ENCODE results near the gene ANKRD13A. TPM values are rescaled to one million over a fixed set of nuclear protein-coding genes. Genes with fewer than 3 reads are reported as not detected.

The ANKRD13A gene
- total and polyA plus RNA-seq, 7 donors, result 21.6 to 85.3 (median 72.4) TPM

DNA sequence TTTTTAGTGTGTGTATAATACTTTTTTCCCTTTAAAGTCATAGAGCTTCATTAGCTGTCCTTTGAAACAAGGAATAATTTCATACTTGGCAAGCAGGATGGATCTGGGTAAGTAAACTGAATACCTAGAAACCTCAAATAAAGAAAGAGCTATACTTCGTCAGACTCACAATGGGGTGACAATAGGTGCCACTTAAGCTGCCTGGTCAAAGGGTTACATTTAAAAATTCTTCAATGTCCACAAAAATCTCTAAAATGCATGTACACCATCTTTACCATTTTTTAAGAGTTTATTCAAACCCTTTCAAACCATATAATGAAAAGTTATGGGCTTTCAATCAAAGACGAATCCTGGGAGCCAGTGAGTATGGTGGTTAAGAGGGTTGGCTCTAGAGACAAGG, 6.1 kb upstream of the ANKRD13A start:
- H3K36me3 ChIP-seq, result peaks cover 3 to 35% (median 9%) of the 10 kb centered on the region in 4 donors
- no peak overlapping the region for H3K4me3 ChIP-seq
- no peaks in the 10 kb centered on the region for H3K27me3 ChIP-seq
- TF ChIP-seq CTCF (IDR thresholded peaks at IDR 0.05) (no peak), POLR2A (IDR thresholded peaks at IDR 0.05) (no peak), EP300 (IDR thresholded peaks at IDR 0.05) (no peak), POLR2AphosphoS5 (IDR thresholded peaks at IDR 0.05) (no peak)
- no peak for DNase-seq
- no peak overlapping the region for H3K27ac ChIP-seq
- H3K4me1 ChIP-seq, result peaks cover 0 to 47% (median 37%) of the 10 kb centered on the region in 4 donors
- WGBS, 2 donors, result 83 to 89% methylated on average over 2 of the region's 2 CpGs
- intact Hi-C loops (cut with DNase I), result loop anchor here (10.0 kb wide), 1 partner anchor 278 kb away; the partner anchor contains the start of gene FAM222A
- H3K9me3 ChIP-seq, result no peaks in the 10 kb centered on the region

DNA sequence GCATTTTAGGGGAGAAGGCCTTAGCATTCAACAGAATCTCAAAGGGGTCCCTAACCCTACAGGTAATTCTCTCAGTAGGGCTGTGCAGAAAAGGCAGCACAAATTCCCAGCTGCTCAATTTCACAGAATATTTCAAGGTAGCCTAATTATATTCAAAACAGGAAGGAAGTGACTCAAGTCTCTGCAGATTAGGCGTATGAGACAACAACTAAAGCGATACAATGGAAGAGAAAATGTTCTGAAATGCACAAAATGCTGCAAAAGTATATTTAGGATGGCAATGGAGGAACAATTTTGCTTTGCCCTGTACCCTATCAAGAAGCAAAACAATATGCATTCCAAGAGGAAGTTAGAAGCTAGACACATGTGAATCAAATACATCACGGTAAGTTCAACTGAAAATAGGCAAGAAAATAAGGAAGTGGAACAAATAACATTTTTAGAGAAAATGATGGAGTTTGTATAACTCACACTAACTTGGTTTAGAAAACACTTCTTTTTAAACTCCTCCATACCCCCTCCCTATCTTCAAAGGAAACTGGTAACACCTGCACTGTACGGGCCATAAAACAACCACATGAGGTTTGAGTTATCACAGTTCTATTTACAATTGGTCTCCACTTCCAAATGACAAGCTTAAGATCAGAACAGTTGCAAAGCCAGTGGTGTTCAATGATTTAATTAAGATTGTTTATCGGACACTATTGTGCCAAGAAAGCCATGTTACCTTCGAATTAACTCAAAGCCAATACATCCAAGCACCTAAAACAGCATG, 4.6 kb upstream of the ANKRD13A start:
- Histone ChIP-seq H3K9me3 (no peaks in the 10 kb centered on the region), H3K27me3 (no peaks in the 10 kb centered on the region), H3K4me1 (peaks cover 0 to 48% (median 34%) of the 10 kb centered on the region in 4 donors), H3K4me3 (peak overlapping the region in 3 of 4 donors; percentile 75 to 98 (median 91)), H3K36me3 (peaks cover 0 to 20% (median 0%) of the 10 kb centered on the region in 4 donors), H3K27ac (peak overlapping the region in 3 of 4 donors; percentile 79 to 87 (median 82))
- 9 to 17% methylated on average over 6 of the region's 6 CpGs for WGBS, 2 donors
- no peak for TF ChIP-seq EP300 (IDR thresholded peaks at IDR 0.05)
- TF ChIP-seq POLR2AphosphoS5 (IDR thresholded peaks at IDR 0.05), result no peak
- TF ChIP-seq CTCF (IDR thresholded peaks at IDR 0.05), result no peak
- no peak for TF ChIP-seq POLR2A (IDR thresholded peaks at IDR 0.05)
- intact Hi-C loops (cut with DNase I), result loop anchor here (5.0 to 10.0 kb wide), 2 partner anchors 280 to 438 kb away; partner anchors contain the start of gene FAM222A
- no peak for DNase-seq

DNA sequence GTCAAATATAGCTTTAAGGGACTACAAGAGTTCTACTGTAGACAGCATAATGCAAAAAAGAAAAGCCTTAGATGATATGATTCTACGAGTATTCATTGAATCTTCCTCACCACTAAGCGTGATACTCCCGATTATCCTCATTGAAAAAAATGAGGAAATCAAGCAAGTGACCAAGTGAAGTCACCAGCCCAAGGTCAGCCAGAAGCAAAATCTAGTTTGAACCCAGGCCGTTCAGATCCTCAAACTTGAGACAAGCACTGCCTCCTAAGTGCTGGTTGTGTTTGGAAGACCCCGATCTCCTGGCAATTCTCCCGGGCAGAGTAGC, 3.9 kb upstream of the ANKRD13A start:
- peak overlapping the region; percentile 79 to 87 (median 84) for H3K27ac ChIP-seq
- DNase-seq, result no peak
- H3K27me3 ChIP-seq, result no peaks in the 10 kb centered on the region
- TF ChIP-seq POLR2AphosphoS5 (IDR thresholded peaks at IDR 0.05) (no peak), EP300 (IDR thresholded peaks at IDR 0.05) (no peak), CTCF (IDR thresholded peaks at IDR 0.05) (no peak), POLR2A (IDR thresholded peaks at IDR 0.05) (no peak)
- H3K36me3 ChIP-seq, result peaks cover 0 to 14% (median 0%) of the 10 kb centered on the region in 4 donors
- intact Hi-C loops (cut with DNase I), result loop anchor here (5.0 to 10.0 kb wide), 2 partner anchors 281 to 437 kb away; partner anchors contain the start of gene FAM222A
- H3K9me3 ChIP-seq, result no peaks in the 10 kb centered on the region
- H3K4me1 ChIP-seq, result peaks cover 0 to 44% (median 31%) of the 10 kb centered on the region in 4 donors
- WGBS, 2 donors, result 0% methylated on average over 6 of the region's 6 CpGs
- H3K4me3 ChIP-seq, result peak overlapping the region; percentile 75 to 98 (median 89)

- intact Hi-C loops (cut with DNase I), result loop anchor here (5.0 to 10.0 kb wide), 2 partner anchors 281 to 436 kb away; partner anchors contain the start of gene FAM222A
- no peaks in the 10 kb centered on the region for H3K27me3 ChIP-seq
- H3K4me1 ChIP-seq, result peaks cover 0 to 48% (median 34%) of the 10 kb centered on the region in 4 donors
- H3K36me3 ChIP-seq, result peaks cover 0 to 8% (median 0%) of the 10 kb centered on the region in 4 donors
- WGBS, 2 donors, result 0% methylated on average over 65 of the region's 65 CpGs
- H3K9me3 ChIP-seq, result no peaks in the 10 kb centered on the region
- H3K4me3 ChIP-seq, result peak within 1 kb of the TSS; percentile 75 to 98 (median 89)
- TF ChIP-seq EP300 (IDR thresholded peaks at IDR 0.05) (no peak), POLR2A (IDR thresholded peaks at IDR 0.05) (peak; percentile 41 to 45), CTCF (IDR thresholded peaks at IDR 0.05) (no peak), POLR2AphosphoS5 (IDR thresholded peaks at IDR 0.05) (peak; percentile 64 to 94 (median 90))
- DNase-seq, result peak; percentile 97
- H3K27ac ChIP-seq, result peak within 1 kb of the TSS; percentile 79 to 87 (median 84)
Measured at GRCh38 chr12:109995686-109996482, 3.3 kb upstream of the ANKRD13A start, which contains the start of gene GIT2. GIT2 (minus strand) TSS chr12:109996368; CDS start chr12:109996224, 144 bp downstream.

All from sigmoid colon (tissue), 7 donors.